ENCODE results near the gene ALDH1A2.

Gene ALDH1A2

GRCh38 chr15:57973534-57973933, 92.0 kb downstream of the ALDH1A2 start:
- no peaks in the 10 kb centered on the region for H3K79me1 ChIP-seq (ENCODE audit: low read depth, low read length)
- H3K23ac ChIP-seq (ENCODE audit: low read depth, low read length, poor library complexity) = no peak overlapping the region
- no peak overlapping the region for H3K4ac ChIP-seq (ENCODE audit: low read length)
- no peak overlapping the region for H3K4me3 ChIP-seq (ENCODE audit: low read length in 2 of 2)
- H3K36me3 ChIP-seq (replicated peaks in 1 of 2; ENCODE audit: control insufficient read depth in 2 of 2, insufficient read depth in 2 of 2, low read length in 2 of 2) = no peaks in the 10 kb centered on the region
- no peak overlapping the region for H2AFZ ChIP-seq (ENCODE audit: low read length)
- H3K27ac ChIP-seq (replicated peaks; ENCODE audit: low read length) = no peak overlapping the region
- H2BK15ac ChIP-seq (ENCODE audit: low read length) = no peak overlapping the region
- peaks cover 0 to 7% (median 0%) of the 10 kb centered on the region in 3 experiments for H3K27me3 ChIP-seq (ENCODE audit: control insufficient read depth in 3 of 3, insufficient read depth in 3 of 3, low read depth in 1 of 3, low read length in 3 of 3)
- no peak overlapping the region for H3K18ac ChIP-seq (ENCODE audit: low read length)
- no peak overlapping the region for H2AK5ac ChIP-seq (ENCODE audit: low read depth, low read length)
- no peak overlapping the region for H4K91ac ChIP-seq (ENCODE audit: low read depth, low read length, poor library complexity)
- no peak overlapping the region for H2BK120ac ChIP-seq (ENCODE audit: low read depth, low read length)
- H3K4me1 ChIP-seq (ENCODE audit: control insufficient read depth in 2 of 2, insufficient read depth in 1 of 2, low read depth in 1 of 2, low read length in 2 of 2) = peaks cover 0 to 4% of the 10 kb centered on the region in 2 donors
- no peaks in the 10 kb centered on the region for H3K9me3 ChIP-seq (replicated peaks in 1 of 2; ENCODE audit: control insufficient read depth in 2 of 2, insufficient read depth in 1 of 2, low read depth in 1 of 2, low read length in 2 of 2)
- no peak overlapping the region for H2BK5ac ChIP-seq (ENCODE audit: low read length)
- H4K8ac ChIP-seq (ENCODE audit: low read depth, low read length) = no peak overlapping the region
- H3K14ac ChIP-seq (ENCODE audit: low read length) = no peak overlapping the region
- WGBS, 2 donors (ENCODE audit: extremely low coverage in 2 of 2, insufficient read length in 2 of 2, insufficient replicate concordance in 1 of 2) = no CpG with 5 or more reads among the region's 3 CpGs
- H3K4me2 ChIP-seq (ENCODE audit: insufficient read depth, low read length, poor library complexity, severe bottlenecking) = no peak overlapping the region
- no peak overlapping the region for H2BK12ac ChIP-seq (ENCODE audit: low read length)
- no peak overlapping the region for H3K9ac ChIP-seq (ENCODE audit: low read depth, low read length, poor library complexity)
- no peak for DNase-seq (ENCODE audit: low spot score)

GRCh38 chr15:57972864-57973263, 92.6 kb downstream of the ALDH1A2 start:
- Histone ChIP-seq H3K4me2 (ENCODE audit: insufficient read depth, low read length, poor library complexity, severe bottlenecking) (no peak overlapping the region), H3K4me3 (ENCODE audit: low read length in 2 of 2) (no peak overlapping the region), H3K14ac (ENCODE audit: low read length) (no peak overlapping the region), H2AFZ (ENCODE audit: low read length) (no peak overlapping the region), H3K4me1 (ENCODE audit: control insufficient read depth in 2 of 2, insufficient read depth in 1 of 2, low read depth in 1 of 2, low read length in 2 of 2) (peaks cover 0 to 5% of the 10 kb centered on the region in 2 donors), H3K23ac (ENCODE audit: low read depth, low read length, poor library complexity) (no peak overlapping the region), H2BK12ac (ENCODE audit: low read length) (no peak overlapping the region), H4K91ac (ENCODE audit: low read depth, low read length, poor library complexity) (no peak overlapping the region), H3K27ac (replicated peaks; ENCODE audit: low read length) (no peak overlapping the region), H2BK15ac (ENCODE audit: low read length) (no peak overlapping the region), H3K79me1 (ENCODE audit: low read depth, low read length) (no peaks in the 10 kb centered on the region), H2BK120ac (ENCODE audit: low read depth, low read length) (no peak overlapping the region), H3K9ac (ENCODE audit: low read depth, low read length, poor library complexity) (no peak overlapping the region), H3K9me3 (replicated peaks in 1 of 2; ENCODE audit: control insufficient read depth in 2 of 2, insufficient read depth in 1 of 2, low read depth in 1 of 2, low read length in 2 of 2) (no peaks in the 10 kb centered on the region), H2BK5ac (ENCODE audit: low read length) (no peak overlapping the region), H3K18ac (ENCODE audit: low read length) (no peak overlapping the region), H3K4ac (ENCODE audit: low read length) (no peak overlapping the region), H4K8ac (ENCODE audit: low read depth, low read length) (no peak overlapping the region), H2AK5ac (ENCODE audit: low read depth, low read length) (no peak overlapping the region), H3K27me3 (ENCODE audit: control insufficient read depth in 3 of 3, insufficient read depth in 3 of 3, low read depth in 1 of 3, low read length in 3 of 3) (peaks cover 0 to 8% (median 0%) of the 10 kb centered on the region in 3 experiments), H3K36me3 (replicated peaks in 1 of 2; ENCODE audit: control insufficient read depth in 2 of 2, insufficient read depth in 2 of 2, low read length in 2 of 2) (no peaks in the 10 kb centered on the region)
- no CpG with 5 or more reads among the region's 2 CpGs for WGBS, 2 donors (ENCODE audit: extremely low coverage in 2 of 2, insufficient read length in 2 of 2, insufficient replicate concordance in 1 of 2)
- no peak for DNase-seq (ENCODE audit: low spot score)

DNA sequence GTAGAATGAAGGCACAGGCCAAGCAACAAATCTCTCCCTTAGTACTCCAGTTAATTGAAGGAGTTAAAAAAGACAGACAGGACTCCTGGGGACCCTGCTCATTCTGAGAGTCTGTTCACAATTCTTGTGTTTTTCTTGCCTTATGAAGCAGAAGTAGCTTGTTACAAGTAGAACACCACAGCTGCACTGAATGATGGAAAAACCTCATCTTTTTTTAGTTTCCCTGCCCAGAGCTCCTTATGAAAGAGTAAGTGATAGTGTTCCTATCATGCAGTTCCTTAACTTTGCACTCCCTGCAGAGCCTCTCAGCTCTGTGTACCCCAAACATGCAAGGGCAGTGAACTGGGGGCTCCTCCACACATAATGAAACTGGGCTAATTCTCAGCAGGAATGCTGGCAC, 95.5 kb downstream of the ALDH1A2 start:
- no peak overlapping the region for H4K8ac ChIP-seq (ENCODE audit: low read depth, low read length)
- no peaks in the 10 kb centered on the region for H3K36me3 ChIP-seq (replicated peaks in 1 of 2; ENCODE audit: control insufficient read depth in 2 of 2, insufficient read depth in 2 of 2, low read length in 2 of 2)
- H2BK120ac ChIP-seq (ENCODE audit: low read depth, low read length) = no peak overlapping the region
- H3K9me3 ChIP-seq (replicated peaks in 1 of 2; ENCODE audit: control insufficient read depth in 2 of 2, insufficient read depth in 1 of 2, low read depth in 1 of 2, low read length in 2 of 2) = no peaks in the 10 kb centered on the region
- H3K4me2 ChIP-seq (ENCODE audit: insufficient read depth, low read length, poor library complexity, severe bottlenecking) = no peak overlapping the region
- no peak overlapping the region for H3K4ac ChIP-seq (ENCODE audit: low read length)
- H3K4me3 ChIP-seq (ENCODE audit: low read length in 2 of 2) = no peak overlapping the region
- H3K14ac ChIP-seq (ENCODE audit: low read length) = no peak overlapping the region
- H3K27me3 ChIP-seq (ENCODE audit: control insufficient read depth in 3 of 3, insufficient read depth in 3 of 3, low read depth in 1 of 3, low read length in 3 of 3) = peaks cover 0 to 8% (median 0%) of the 10 kb centered on the region in 3 experiments
- H3K23ac ChIP-seq (ENCODE audit: low read depth, low read length, poor library complexity) = no peak overlapping the region
- H3K18ac ChIP-seq (ENCODE audit: low read length) = no peak overlapping the region
- H3K27ac ChIP-seq (replicated peaks; ENCODE audit: low read length) = no peak overlapping the region
- H2AK5ac ChIP-seq (ENCODE audit: low read depth, low read length) = no peak overlapping the region
- H2AFZ ChIP-seq (ENCODE audit: low read length) = no peak overlapping the region
- H3K9ac ChIP-seq (ENCODE audit: low read depth, low read length, poor library complexity) = no peak overlapping the region
- no peak overlapping the region for H2BK15ac ChIP-seq (ENCODE audit: low read length)
- peaks cover 0 to 7% of the 10 kb centered on the region in 2 donors for H3K4me1 ChIP-seq (ENCODE audit: control insufficient read depth in 2 of 2, insufficient read depth in 1 of 2, low read depth in 1 of 2, low read length in 2 of 2)
- H2BK12ac ChIP-seq (ENCODE audit: low read length) = no peak overlapping the region
- no peak overlapping the region for H4K91ac ChIP-seq (ENCODE audit: low read depth, low read length, poor library complexity)
- H2BK5ac ChIP-seq (ENCODE audit: low read length) = no peak overlapping the region
- no peaks in the 10 kb centered on the region for H3K79me1 ChIP-seq (ENCODE audit: low read depth, low read length)
- DNase-seq (ENCODE audit: low spot score) = no peak

GRCh38 chr15:57969355-57969754, 96.2 kb downstream of the ALDH1A2 start:
- H2BK12ac ChIP-seq (ENCODE audit: low read length) = no peak overlapping the region

More at GRCh38 chr15:57969355-57969754, 96.2 kb downstream of the ALDH1A2 start:
- H3K4me3 ChIP-seq (ENCODE audit: low read length in 2 of 2) = no peak overlapping the region
- H4K91ac ChIP-seq (ENCODE audit: low read depth, low read length, poor library complexity) = no peak overlapping the region
- H4K8ac ChIP-seq (ENCODE audit: low read depth, low read length) = no peak overlapping the region
- no peak overlapping the region for H3K18ac ChIP-seq (ENCODE audit: low read length)
- H3K4ac ChIP-seq (ENCODE audit: low read length) = no peak overlapping the region
- H3K23ac ChIP-seq (ENCODE audit: low read depth, low read length, poor library complexity) = no peak overlapping the region
- no peak overlapping the region for H2BK15ac ChIP-seq (ENCODE audit: low read length)
- H3K14ac ChIP-seq (ENCODE audit: low read length) = no peak overlapping the region
- H2BK5ac ChIP-seq (ENCODE audit: low read length) = no peak overlapping the region
- no peaks in the 10 kb centered on the region for H3K9me3 ChIP-seq (replicated peaks in 1 of 2; ENCODE audit: control insufficient read depth in 2 of 2, insufficient read depth in 1 of 2, low read depth in 1 of 2, low read length in 2 of 2)
- WGBS, 2 donors (ENCODE audit: extremely low coverage in 2 of 2, insufficient read length in 2 of 2, insufficient replicate concordance in 1 of 2) = no CpG with 5 or more reads among the region's 5 CpGs
- H3K36me3 ChIP-seq (replicated peaks in 1 of 2; ENCODE audit: control insufficient read depth in 2 of 2, insufficient read depth in 2 of 2, low read length in 2 of 2) = no peaks in the 10 kb centered on the region
- H3K9ac ChIP-seq (ENCODE audit: low read depth, low read length, poor library complexity) = no peak overlapping the region
- H3K4me2 ChIP-seq (ENCODE audit: insufficient read depth, low read length, poor library complexity, severe bottlenecking) = no peak overlapping the region
- no peak overlapping the region for H2AK5ac ChIP-seq (ENCODE audit: low read depth, low read length)
- H3K4me1 ChIP-seq (ENCODE audit: control insufficient read depth in 2 of 2, insufficient read depth in 1 of 2, low read depth in 1 of 2, low read length in 2 of 2) = peaks cover 0 to 7% of the 10 kb centered on the region in 2 donors
- H3K27me3 ChIP-seq (ENCODE audit: control insufficient read depth in 3 of 3, insufficient read depth in 3 of 3, low read depth in 1 of 3, low read length in 3 of 3) = peaks cover 0 to 8% (median 0%) of the 10 kb centered on the region in 3 experiments
- H2AFZ ChIP-seq (ENCODE audit: low read length) = no peak overlapping the region
- H2BK120ac ChIP-seq (ENCODE audit: low read depth, low read length) = no peak overlapping the region
- H3K27ac ChIP-seq (replicated peaks; ENCODE audit: low read length) = no peak overlapping the region
- no peak for DNase-seq (ENCODE audit: low spot score)
- H3K79me1 ChIP-seq (ENCODE audit: low read depth, low read length) = no peaks in the 10 kb centered on the region

All from neuronal stem cell (in vitro differentiated cells).